ENCODE data around the gene SLC6A5. TPM values are rescaled to one million over a fixed set of nuclear protein-coding genes. Genes with fewer than 3 reads are reported as not detected.

The SLC6A5 gene
- total RNA-seq, 1 experiment from 2014 or later, result not detected

DNA sequence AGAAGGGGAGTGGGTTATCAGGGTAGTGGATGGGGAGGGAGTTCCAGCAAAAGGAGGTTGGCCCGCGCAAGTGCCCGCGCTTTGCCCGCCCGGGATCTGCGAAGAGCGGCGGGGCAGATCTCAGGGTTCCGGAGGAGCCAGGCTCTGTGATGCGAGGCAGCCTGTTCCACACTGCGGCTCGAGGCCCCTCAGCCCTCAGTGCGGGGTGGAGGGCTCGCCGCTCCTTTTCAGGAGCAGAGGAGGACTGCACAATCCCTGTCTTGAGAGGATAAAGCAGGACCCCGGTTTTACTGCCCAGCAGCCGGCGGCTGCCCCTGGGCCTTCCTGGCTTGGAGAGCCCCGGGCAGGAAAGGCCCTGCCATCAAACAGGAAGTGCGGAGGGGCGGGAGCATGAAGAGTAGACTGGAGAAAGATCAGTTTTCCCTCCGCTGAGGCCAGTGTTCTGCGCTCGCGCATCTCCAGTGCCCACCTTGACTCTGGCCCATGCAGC, 6.2 kb downstream of the SLC6A5 start:
- ChIA-PET CTCF (no interaction called here), POLR2A (ENCODE audit: low non-redundant PET) (no interaction called here)
- TF ChIP-seq, protein P1, sequence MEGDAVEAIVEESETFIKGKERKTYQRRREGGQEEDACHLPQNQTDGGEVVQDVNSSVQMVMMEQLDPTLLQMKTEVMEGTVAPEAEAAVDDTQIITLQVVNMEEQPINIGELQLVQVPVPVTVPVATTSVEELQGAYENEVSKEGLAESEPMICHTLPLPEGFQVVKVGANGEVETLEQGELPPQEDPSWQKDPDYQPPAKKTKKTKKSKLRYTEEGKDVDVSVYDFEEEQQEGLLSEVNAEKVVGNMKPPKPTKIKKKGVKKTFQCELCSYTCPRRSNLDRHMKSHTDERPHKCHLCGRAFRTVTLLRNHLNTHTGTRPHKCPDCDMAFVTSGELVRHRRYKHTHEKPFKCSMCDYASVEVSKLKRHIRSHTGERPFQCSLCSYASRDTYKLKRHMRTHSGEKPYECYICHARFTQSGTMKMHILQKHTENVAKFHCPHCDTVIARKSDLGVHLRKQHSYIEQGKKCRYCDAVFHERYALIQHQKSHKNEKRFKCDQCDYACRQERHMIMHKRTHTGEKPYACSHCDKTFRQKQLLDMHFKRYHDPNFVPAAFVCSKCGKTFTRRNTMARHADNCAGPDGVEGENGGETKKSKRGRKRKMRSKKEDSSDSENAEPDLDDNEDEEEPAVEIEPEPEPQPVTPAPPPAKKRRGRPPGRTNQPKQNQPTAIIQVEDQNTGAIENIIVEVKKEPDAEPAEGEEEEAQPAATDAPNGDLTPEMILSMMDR (conservative IDR thresholded peaks at IDR 0.05; ENCODE audit: low read depth, low read length), result no peak
- no peak for TF ChIP-seq EZH2 (IDR thresholded peaks at IDR 0.05; ENCODE audit: borderline replicate concordance, low read depth, low read length, poor library complexity, severe bottlenecking)
- Histone ChIP-seq H3K27ac (ENCODE audit: low read depth, low read length, poor library complexity, severe bottlenecking) (no peak overlapping the region), H3K4me1 (ENCODE audit: insufficient read depth, low read length, poor library complexity, severe bottlenecking) (no peaks in the 10 kb centered on the region), H3K9me3 (ENCODE audit: low read depth, low read length, poor library complexity, severe bottlenecking) (no peaks in the 10 kb centered on the region), H3K4me3 (ENCODE audit: low read depth, low read length, poor library complexity, severe bottlenecking) (no peak overlapping the region), H3K27me3 (replicated peaks; ENCODE audit: insufficient read depth, low read depth, low read length, poor library complexity) (peaks cover 84% of the 10 kb centered on the region), H3K36me3 (ENCODE audit: insufficient read depth, low read length, poor library complexity, severe bottlenecking) (no peaks in the 10 kb centered on the region)
- no TSS peak for BruUV-seq (replicated peaks)
- intact Hi-C loops (cut with micrococcal nuclease; ENCODE audit: unreplicated experiment), result no loop called here
- DNase-seq (ENCODE audit: low spot score), result no peak

DNA sequence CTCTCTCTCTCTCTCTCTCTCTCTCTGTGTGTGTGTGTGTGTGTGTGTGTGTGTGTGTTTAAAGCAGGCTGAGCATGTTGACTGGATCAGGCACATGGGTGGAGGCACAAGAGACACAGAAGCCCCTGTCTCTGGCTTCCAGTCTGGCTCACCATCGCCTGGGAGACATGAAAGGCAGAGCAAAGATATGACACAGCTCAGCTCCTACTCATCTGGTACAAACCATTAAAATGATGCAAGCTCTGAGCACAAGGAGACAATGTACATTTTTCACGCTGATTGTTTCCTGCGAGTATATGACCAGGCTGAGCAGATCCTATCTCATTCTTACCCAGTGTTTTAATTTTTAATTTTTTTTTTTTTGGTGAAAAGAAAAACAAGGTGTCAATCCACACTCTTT, 9.5 kb downstream of the SLC6A5 start:
- TF ChIP-seq, protein P1 (conservative IDR thresholded peaks at IDR 0.05; ENCODE audit: low read depth, low read length), result no peak
- no peak for TF ChIP-seq EZH2 (IDR thresholded peaks at IDR 0.05; ENCODE audit: borderline replicate concordance, low read depth, low read length, poor library complexity, severe bottlenecking)
- DNase-seq (ENCODE audit: low spot score), result no peak
- no TSS peak for BruUV-seq (replicated peaks)
- ChIA-PET CTCF (interaction anchor here (0.7 kb wide), 1 partner anchor 113 kb away, joined by 7 read pairs; no protein-coding TSS in a partner anchor), POLR2A (ENCODE audit: low non-redundant PET) (no interaction called here)
- Histone ChIP-seq H3K4me1 (ENCODE audit: insufficient read depth, low read length, poor library complexity, severe bottlenecking) (no peaks in the 10 kb centered on the region), H3K36me3 (ENCODE audit: insufficient read depth, low read length, poor library complexity, severe bottlenecking) (no peaks in the 10 kb centered on the region), H3K4me3 (ENCODE audit: low read depth, low read length, poor library complexity, severe bottlenecking) (no peak overlapping the region), H3K27me3 (replicated peaks; ENCODE audit: insufficient read depth, low read depth, low read length, poor library complexity) (peaks cover 51% of the 10 kb centered on the region), H3K27ac (ENCODE audit: low read depth, low read length, poor library complexity, severe bottlenecking) (no peak overlapping the region), H3K9me3 (ENCODE audit: low read depth, low read length, poor library complexity, severe bottlenecking) (no peaks in the 10 kb centered on the region)
- intact Hi-C loops (cut with micrococcal nuclease; ENCODE audit: unreplicated experiment), result loop anchor here (2.0 kb wide), 1 partner anchor 212 kb away; no protein-coding TSS in a partner anchor

DNA sequence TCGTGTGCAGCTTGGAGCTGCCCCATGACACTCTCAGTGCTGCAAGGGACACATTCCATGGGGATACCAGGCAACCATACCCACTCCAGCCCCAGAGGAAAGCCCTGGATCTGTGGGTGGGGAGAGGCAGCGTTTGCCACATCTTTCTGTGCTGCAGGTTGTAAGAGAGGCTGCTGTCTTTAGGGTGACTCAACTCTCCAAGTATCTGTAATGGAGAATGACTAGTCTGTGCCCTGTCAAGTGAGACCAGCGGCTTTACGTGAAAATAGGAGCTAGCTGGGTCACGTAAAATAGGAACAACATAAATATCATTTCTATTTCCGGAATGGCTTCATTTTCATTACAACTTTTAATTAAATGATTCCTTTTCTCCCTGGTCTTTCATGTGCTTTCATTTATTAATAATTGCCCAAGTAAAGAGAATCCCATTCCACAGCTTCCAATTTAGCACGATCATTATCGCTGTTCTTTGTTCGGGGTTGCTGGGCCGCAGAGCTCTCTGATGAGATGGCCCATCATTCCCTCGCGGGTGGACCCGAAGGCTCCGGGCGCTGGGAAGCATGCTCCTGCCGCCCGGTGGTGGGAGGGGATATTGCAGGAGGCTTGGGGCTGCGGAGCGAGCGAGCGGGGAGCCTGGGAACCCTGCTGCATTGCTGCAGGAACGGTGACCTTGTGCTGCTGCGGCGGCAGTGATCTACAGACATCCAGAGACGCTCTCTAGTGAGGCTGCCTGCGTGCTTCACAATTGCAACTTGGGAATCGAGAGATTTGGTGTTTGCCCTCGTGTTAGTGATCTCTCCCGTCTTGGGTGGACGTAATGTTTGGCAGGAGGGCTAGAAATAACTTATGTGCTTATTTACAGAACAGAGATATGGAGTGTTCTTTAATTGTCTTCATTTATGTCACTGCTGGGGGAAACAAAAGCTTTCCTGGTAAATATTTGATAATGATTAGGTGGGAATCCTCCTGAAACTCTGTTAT, 10.6 kb downstream of the SLC6A5 start:
- ChIA-PET CTCF (interaction anchor here (0.7 to 1.0 kb wide), 3 partner anchors 213 to 1213 kb away, joined by 3 to 6 read pairs (median 6); no protein-coding TSS in a partner anchor), POLR2A (ENCODE audit: low non-redundant PET) (interaction anchor here (0.6 kb wide), 1 partner anchor 1748 kb away, joined by 3 read pairs; no protein-coding TSS in a partner anchor)
- BruUV-seq (replicated peaks), result no TSS peak
- Histone ChIP-seq H3K27me3 (replicated peaks; ENCODE audit: insufficient read depth, low read depth, low read length, poor library complexity) (peaks cover 40% of the 10 kb centered on the region), H3K36me3 (ENCODE audit: insufficient read depth, low read length, poor library complexity, severe bottlenecking) (no peaks in the 10 kb centered on the region), H3K4me1 (ENCODE audit: insufficient read depth, low read length, poor library complexity, severe bottlenecking) (no peaks in the 10 kb centered on the region), H3K4me3 (ENCODE audit: low read depth, low read length, poor library complexity, severe bottlenecking) (peak overlapping the region; percentile 24), H3K27ac (ENCODE audit: low read depth, low read length, poor library complexity, severe bottlenecking) (no peak overlapping the region), H3K9me3 (ENCODE audit: low read depth, low read length, poor library complexity, severe bottlenecking) (no peaks in the 10 kb centered on the region)
- intact Hi-C loops (cut with micrococcal nuclease; ENCODE audit: unreplicated experiment), result loop anchor here (2.0 to 10.0 kb wide), 2 partner anchors 213 to 485 kb away; no protein-coding TSS in a partner anchor
- DNase-seq (ENCODE audit: low spot score), result peak; percentile 84
- no peak for TF ChIP-seq EZH2 (IDR thresholded peaks at IDR 0.05; ENCODE audit: borderline replicate concordance, low read depth, low read length, poor library complexity, severe bottlenecking)
- TF ChIP-seq, protein P1 (conservative IDR thresholded peaks at IDR 0.05; ENCODE audit: low read depth, low read length), result peak; percentile 90

All from A673 (cell line).